ENCODE data around the gene AUTS2. TPM values are rescaled to one million over a fixed set of nuclear protein-coding genes. Genes with fewer than 3 reads are reported as not detected.

AUTS2 gene
- total RNA-seq, 1 experiment from 2014 or later: 4.2 TPM

DNA sequence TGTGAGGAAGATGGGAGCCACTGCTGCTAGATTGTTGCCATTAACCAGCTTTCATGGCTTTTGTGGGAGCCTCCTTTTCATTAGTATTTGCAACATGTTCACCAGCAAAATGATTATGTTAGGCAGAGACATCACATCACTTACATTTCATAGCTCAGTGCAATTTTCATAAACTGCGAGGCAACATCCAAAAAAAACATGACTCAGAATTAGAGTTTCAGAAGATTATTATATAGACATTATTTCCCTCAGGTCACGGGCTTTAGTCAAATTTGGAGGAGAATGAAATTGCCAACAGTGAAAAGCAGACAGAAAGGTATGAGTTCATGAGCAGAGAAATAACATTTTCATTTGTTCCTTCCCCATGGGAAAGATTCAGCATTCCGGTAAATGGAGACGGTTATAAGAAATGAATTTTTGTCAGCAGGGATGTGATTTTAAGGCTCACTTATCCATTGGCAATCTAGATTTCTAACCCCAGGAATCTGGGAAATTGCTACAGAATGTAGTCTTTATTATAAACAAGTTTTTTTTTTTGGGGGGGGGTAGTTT is 573.2 kb downstream of the AUTS2 start:
- no peak for DNase-seq (ENCODE audit: low spot score)

GRCh38 chr7:70177166-70177565 is 578.9 kb downstream of the AUTS2 start:
- no peak for DNase-seq (ENCODE audit: low spot score)

DNA sequence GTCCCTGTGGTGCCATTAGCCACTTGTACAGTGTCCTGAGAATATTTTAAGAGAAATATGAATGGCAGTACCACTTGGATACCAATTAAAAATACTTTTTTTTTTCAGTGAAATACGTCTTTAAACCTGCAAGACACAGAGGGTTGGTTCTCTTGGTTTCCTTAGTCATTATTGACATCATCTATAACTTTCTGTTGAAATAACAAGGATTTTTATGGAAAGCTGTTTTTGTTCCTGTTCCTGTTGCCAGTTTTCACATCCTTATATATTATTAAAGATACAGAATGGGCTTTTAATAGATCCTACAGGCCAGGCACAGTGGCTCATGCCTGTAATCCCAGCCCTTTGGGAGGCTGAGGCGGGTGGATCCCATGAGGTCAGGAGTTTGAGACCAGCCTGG is 579.9 kb downstream of the AUTS2 start:
- no peak for DNase-seq (ENCODE audit: low spot score)

DNA sequence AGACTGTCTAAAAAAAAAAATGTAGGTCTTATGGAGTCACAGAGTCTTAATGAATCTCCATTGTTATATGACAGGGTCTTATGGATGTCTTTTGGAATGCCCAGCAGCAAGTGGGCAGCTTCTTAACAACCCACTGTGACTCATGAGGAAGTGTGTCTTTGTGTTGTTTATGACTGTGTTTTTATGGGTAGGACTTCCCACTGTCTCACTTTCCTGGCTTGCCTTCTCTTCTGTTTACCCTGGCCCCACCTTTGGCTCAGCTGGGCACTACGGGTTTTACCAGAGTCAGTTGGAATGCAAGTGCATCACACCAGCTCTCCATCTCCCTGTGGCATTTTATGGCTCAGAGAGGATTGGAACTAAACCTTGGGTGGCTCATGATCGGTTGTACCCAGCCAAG is 580.5 kb downstream of the AUTS2 start:
- DNase-seq (ENCODE audit: low spot score): peak; percentile 91

DNA sequence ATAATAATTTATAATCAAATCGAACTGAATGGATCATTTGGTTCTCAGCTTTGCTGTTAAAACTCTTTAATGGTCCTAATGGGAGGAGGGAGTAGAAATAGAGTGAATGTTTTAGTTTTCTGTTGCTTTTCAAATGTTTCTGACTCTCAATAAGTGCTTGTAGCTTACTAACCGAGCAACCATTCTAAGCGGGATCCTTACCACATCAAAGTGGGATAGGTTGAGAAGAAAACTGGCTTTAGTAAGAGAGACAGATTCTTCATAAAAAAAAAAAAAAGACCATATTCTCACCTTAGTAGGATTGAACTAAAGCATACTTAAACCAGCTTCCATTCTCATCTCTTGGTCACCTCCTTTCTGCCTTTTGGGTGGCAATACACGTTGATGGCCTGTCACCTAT is 584.2 kb downstream of the AUTS2 start:
- no peak for DNase-seq (ENCODE audit: low spot score)

DNA sequence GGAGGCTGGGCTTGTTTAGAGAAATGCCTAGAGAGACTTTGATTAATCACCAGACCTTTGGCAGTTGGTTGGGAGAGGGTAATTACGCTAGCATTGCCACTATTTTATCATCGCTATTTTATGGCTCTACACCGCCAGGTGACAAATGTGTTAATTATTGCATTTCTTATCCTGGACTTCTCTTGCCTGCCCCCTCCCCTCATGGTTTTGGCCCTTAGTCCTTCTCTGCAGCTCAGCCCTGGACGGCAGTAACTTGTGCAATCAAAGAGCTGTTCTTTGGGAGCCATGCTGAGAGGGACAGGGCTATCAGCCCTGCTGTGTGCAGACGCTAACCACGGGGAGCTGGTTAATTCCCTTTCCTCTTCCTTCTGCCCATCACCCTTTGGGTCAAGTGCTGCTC is 585.0 kb downstream of the AUTS2 start:
- peak; percentile 22 for DNase-seq (ENCODE audit: low spot score)

DNA sequence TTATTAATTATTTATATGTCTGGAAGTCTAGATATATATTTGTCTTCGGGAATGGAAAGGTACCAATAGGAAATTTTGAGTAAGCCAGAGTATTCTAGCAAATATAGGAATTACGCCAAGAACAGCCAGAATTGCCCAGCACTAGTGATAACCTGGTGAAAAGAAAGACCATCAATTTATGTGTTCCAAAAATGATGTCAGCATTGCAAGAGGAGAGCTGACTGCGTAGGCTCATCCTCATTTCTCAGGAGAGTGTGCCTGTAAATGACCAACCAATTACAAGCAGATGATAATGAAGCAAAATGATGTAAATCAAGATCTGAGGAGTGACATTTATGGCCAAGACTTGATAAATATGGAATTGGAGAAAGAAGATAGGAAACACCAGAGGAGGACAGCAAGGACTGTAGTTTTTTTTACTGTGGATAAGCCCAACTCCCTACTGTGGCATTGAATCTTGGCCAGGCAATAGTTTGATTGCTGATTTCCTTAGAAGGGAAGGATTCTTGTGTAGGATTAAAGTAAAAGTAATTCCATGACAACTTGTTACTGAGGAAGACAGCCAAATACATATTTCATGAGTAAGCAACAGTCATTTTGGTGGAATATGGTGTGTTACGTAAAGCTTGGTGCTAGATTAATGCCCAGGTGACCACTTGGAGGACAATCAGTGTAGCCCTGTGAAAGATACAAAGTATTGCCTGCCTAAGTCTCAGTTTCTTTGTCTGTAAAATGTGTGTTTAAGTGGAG is 590.8 kb downstream of the AUTS2 start:
- no peak for DNase-seq (ENCODE audit: low spot score)

DNA sequence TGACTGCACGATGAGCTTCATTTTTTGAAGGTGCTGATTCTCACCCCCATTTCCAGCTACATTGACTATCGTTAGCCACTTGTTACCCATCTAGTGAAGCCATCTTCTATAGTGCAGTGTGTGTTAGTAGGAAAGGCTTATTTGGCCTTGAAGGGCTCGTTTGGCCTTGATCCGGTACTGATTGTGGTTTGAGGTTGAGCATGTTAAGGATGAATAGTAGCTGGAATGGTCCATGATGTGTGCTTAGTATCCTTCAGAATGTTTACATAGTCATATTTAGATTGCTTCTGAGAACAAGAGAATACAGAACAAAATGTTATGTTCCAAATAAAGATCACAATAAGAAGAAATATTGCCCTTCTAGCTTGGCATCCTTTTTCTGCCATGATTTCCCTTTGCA is 591.5 kb downstream of the AUTS2 start:
- no peak for DNase-seq (ENCODE audit: low spot score)

- DNase-seq (ENCODE audit: low spot score): no peak
Measured at GRCh38 chr7:70190281-70190680, 592.0 kb downstream of the AUTS2 start.

GRCh38 chr7:70193514-70193913 is 595.2 kb downstream of the AUTS2 start:
- DNase-seq (ENCODE audit: low spot score): peak; percentile 56

DNA sequence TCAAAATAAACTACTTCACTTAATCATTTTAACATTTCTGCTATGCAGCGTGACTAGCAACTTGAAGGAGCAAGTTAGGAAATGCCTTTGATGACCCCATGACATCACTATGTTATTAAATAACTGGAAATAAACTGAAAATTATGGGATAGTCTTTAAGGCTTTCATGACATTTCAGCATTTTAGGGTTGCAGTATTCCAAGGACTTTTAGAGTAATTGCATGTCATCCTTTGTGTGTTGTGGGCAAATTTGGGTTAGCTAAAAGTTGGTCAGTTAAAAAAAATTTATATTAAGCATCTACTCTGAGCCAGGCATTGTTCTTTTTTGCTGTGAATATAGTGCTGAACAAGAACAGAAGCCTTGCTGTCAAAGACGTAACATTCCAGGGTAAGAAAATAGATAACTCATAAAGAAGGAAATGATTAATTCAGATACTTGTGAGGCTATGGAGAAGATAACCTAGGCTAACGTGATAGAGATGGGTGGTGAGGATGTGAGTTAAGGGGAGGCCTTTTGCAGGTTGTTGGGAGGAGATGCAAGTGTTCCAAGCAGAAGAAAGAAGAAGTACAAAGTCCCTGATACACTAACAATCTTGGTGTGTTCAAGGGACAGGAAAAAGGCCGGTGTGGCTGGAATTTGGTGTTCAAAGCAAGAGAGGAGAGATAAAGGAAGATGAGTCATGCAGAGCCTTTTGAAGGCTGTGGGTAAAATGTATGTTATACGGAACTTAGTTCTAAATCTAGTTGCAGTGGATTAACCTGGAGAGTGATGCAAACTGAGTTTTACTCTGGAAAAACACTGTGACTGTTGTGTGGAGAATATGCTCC is 610.2 kb downstream of the AUTS2 start:
- peak; percentile 52 for DNase-seq (ENCODE audit: low spot score)

- DNase-seq (ENCODE audit: low spot score): no peak
Measured at GRCh38 chr7:70210200-70210935, 612.1 kb downstream of the AUTS2 start.

DNA sequence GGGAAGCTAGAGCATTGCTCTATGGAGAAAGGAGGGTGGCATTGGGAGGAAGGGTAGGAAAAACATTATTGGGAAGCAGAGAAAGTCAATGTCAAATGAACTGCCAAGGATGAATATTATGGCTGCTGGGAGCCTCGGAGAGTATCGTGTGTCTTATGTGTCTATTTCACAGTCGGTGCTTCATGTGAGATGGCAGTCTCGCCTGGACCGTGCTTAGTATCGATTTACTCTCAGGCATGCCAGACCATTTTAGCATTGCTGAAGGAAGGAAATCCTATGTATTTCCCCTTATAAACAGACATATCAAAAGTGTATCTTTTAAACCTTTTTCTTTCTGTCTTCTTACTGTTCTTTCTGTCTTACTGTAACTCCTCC is 612.6 kb downstream of the AUTS2 start:
- DNase-seq (ENCODE audit: low spot score): no peak

- no peak for DNase-seq (ENCODE audit: low spot score)
Measured at GRCh38 chr7:70212281-70212680, 614.0 kb downstream of the AUTS2 start.

DNA sequence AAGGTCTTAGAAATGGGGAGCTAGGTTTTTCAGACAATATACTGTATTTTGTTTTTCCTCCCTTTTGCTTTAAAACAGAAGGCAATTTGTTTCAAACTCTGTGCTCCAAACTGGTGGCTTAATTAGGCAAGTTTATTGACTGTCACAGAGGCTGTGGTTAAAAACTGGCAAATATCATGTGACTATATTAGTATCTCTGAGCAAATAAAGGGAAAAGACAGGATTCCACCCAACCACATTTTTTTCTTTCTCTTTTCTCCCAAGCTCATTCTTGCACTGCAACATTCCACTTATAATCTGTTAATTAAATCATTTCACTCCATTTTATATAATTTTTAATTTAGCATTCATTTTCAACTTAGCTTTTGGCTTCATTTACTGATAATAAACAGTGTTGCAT is 615.8 kb downstream of the AUTS2 start:
- DNase-seq (ENCODE audit: low spot score): no peak

DNA sequence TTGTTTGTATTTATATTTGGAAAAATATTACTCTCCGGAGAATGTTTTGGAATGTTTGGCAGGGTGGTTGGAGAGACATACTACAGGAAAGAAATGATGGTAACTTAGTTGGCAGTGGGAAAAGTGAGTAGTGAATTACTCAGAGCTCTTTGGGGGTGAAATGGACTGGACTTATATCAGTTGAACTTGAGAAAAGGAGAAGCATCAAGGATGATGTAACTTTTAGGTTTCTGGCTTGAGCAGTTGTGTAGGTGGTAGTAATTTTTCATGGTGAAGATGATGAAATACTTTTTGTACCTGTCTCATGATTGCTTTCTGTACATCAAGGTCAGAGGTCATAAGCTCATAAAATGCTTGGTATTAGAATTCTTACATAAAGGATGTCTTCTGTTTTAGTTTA is 617.2 kb downstream of the AUTS2 start:
- no peak for DNase-seq (ENCODE audit: low spot score)

GRCh38 chr7:70217571-70217970 is 619.3 kb downstream of the AUTS2 start:
- no peak for DNase-seq (ENCODE audit: low spot score)

DNA sequence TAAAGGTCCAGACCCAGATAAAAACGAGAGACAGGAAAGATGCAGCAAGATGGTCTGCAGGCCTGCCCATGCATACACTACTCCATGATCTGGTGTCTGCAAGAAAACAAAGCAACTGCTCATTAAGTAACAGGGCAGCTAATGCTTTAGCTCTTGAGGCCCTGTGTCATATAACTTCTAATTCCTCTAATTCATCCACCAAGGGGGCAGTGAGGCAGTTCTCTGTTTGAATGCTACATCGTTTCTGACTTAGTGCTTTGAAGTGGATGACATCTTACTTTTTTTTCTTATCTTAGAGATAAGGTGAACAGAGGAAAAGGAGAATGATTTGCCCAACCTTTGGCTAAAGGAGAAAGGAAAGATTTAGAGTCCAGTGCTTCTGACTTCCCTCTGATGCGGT is 619.7 kb downstream of the AUTS2 start:
- DNase-seq (ENCODE audit: low spot score): no peak

- no peak for DNase-seq (ENCODE audit: low spot score)
Measured at GRCh38 chr7:70219061-70219460, 620.8 kb downstream of the AUTS2 start.

GRCh38 chr7:70229242-70229641 is 631.0 kb downstream of the AUTS2 start:
- DNase-seq (ENCODE audit: low spot score): no peak

DNA sequence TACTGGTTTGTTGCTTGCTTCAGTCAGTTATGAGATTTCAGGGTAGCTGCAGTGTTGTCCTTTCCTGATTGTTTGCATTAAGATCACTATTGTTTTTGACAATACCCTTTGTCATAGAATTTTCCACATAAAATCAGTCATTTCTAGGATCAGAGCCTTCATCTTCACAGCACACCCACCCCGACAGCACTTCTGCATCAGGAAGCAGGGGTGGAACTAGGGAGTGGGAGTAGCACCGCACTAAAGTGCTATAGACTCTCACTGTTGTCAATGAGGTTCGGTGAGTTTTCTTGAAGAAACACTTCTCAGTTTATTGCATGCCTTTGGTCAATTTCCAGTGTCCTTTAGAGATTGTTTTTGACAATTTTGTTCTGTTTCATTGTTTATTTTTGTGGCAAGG is 632.5 kb downstream of the AUTS2 start:
- DNase-seq (ENCODE audit: low spot score): no peak

- no peak for DNase-seq (ENCODE audit: low spot score)
Measured at GRCh38 chr7:70233776-70234175, 635.5 kb downstream of the AUTS2 start.
